GM12878 (cell line): ENCODE measurements around the gene RBM48. TPM values are rescaled to one million over a fixed set of nuclear protein-coding genes. Genes with fewer than 3 reads are reported as not detected.

ENCODE experiments used
- ATAC-seq: fragments of 200-7000 bp; cut with Tn5 transposase; 3 replicates; pipeline ENCODE4 v1.9.1; 2020; ENCODE audit warnings: mild to moderate bottlenecking, moderate library complexity
- BruUV-seq: library from RNA; stranded (reverse); fragments of 400-500 nt; replicated peaks from 2 replicates; lab custom pipeline; 2021; lab: Mats Ljungman, UMichigan
- CTCF ChIA-PET: fragments of 300-600 bp; sonication (Branson Sonifier 250); formaldehyde crosslinking; extraction: SDS; loops from one replicate; lab custom pipeline; 2021; ENCODE audit warnings: inconsistent platforms; lab: Yijun Ruan, JAX
- POLR2A ChIA-PET: fragments of 350-600 bp; formaldehyde crosslinking; extraction: SDS; loops from one replicate; lab custom pipeline; 2021; ENCODE audit warnings: inconsistent platforms; lab: Charles Lee
- RAD21 ChIA-PET: fragments of 300-600 bp; sonication (Branson Sonifier 250); formaldehyde crosslinking; loops from one replicate; lab custom pipeline; 2023; ENCODE audit warnings: antibody characterized with exemption; ENCODE audit not compliant: unreplicated experiment; lab: Charles Lee
- SMC1A ChIA-PET: fragments of 300-600 bp; sonication (Branson Sonifier 250); formaldehyde crosslinking; loops from one replicate; lab custom pipeline; 2023; ENCODE audit not compliant: unreplicated experiment, uncharacterized antibody; lab: Charles Lee
- DNase-seq: peaks from one replicate; pipeline ENCODE4 v3.0.0-alpha.2; 2011; ENCODE audit warnings: low read depth, low spot score
- FAIRE-seq: peaks from 3 replicates; lab custom pipeline; 2011; peaks lifted over from hg19 to GRCh38; lab: Jason Lieb, UNC
- H2AFZ ChIP-seq: 2 replicates; pipeline ENCODE4 v1.6.0; 2011; ENCODE audit warnings: low read depth, low read length, control low read depth; ENCODE audit not compliant: control insufficient read depth
- H3K27ac ChIP-seq: 2 replicates; pipeline ENCODE4 v1.5.1; 2011; ENCODE audit warnings: control low read depth; ENCODE audit not compliant: control insufficient read depth, insufficient read depth
- H3K27me3 ChIP-seq, 2 experiments: replicated peaks in 1 of 2; 2 replicates each; pipeline versions ENCODE4 v1.6.0 to v1.6.1; 2011; ENCODE audit warnings: low read length in 1 of 2; ENCODE audit not compliant: control insufficient read depth in 2 of 2, insufficient read depth in 2 of 2
- H3K36me3 ChIP-seq, 2 experiments: 2 replicates each; pipeline ENCODE4 v1.5.1; 2011; ENCODE audit warnings: low read length in 1 of 2; ENCODE audit not compliant: control insufficient read depth in 2 of 2, insufficient read depth in 2 of 2
- H3K4me1 ChIP-seq: 2 replicates; pipeline ENCODE4 v1.6.1; 2011; ENCODE audit warnings: mild to moderate bottlenecking, low read length, moderate library complexity, mixed read lengths; ENCODE audit not compliant: control insufficient read depth, insufficient read depth
- H3K4me2 ChIP-seq: 2 replicates; pipeline ENCODE4 v1.6.0; 2011; ENCODE audit warnings: control low read depth; ENCODE audit not compliant: control insufficient read depth, insufficient read depth
- H3K4me3 ChIP-seq: fragments of 200-600 bp; sonication (generic); 2 replicates; pipeline ENCODE4 v1.5.1; 2016
- H3K79me2 ChIP-seq: 2 replicates; pipeline ENCODE4 v1.6.0; 2011; ENCODE audit warnings: low read length; ENCODE audit not compliant: control insufficient read depth, insufficient read depth
- H3K9ac ChIP-seq: 2 replicates; pipeline ENCODE4 v1.8.0; 2011; ENCODE audit warnings: low read length, control low read depth, mixed read lengths; ENCODE audit not compliant: control insufficient read depth, insufficient read depth
- H3K9me3 ChIP-seq: replicated peaks from 3 replicates; pipeline ENCODE4 v1.5.1; 2011; ENCODE audit warnings: mild to moderate bottlenecking, low read length; ENCODE audit not compliant: control insufficient read depth, insufficient read depth
- H4K20me1 ChIP-seq: 2 replicates; pipeline ENCODE4 v1.6.0; 2011; ENCODE audit not compliant: control insufficient read depth, insufficient read depth
- CREB1 ChIP-seq: IDR thresholded peaks from 2 replicates; pipeline ENCODE4 v1.6.1; 2012; ENCODE audit warnings: low read depth, mild to moderate bottlenecking, inconsistent platforms
- FOS ChIP-seq: IDR thresholded peaks from 3 replicates; pipeline ENCODE4 v1.6.1; 2011; ENCODE audit warnings: borderline replicate concordance; ENCODE audit not compliant: insufficient read length; ENCODE audit errors: extremely low read depth
- FOXK2 ChIP-seq: fragments of 450-650 bp; IDR thresholded peaks from 2 replicates; pipeline ENCODE4 v1.6.1; 2017; ENCODE audit warnings: mild to moderate bottlenecking, moderate library complexity
- IKZF1 ChIP-seq: fragments of 450-650 bp; conservative IDR thresholded peaks from 2 replicates; pipeline ENCODE4 v1.6.1; 2017; ENCODE audit warnings: antibody characterized with exemption, mild to moderate bottlenecking
- IRF3 ChIP-seq: fragments of 450-650 bp; IDR thresholded peaks from 2 replicates; pipeline ENCODE4 v1.6.1; 2014; ENCODE audit warnings: mild to moderate bottlenecking
- NBN ChIP-seq: fragments of 450-650 bp; IDR thresholded peaks from 2 replicates; pipeline ENCODE4 v1.6.1; 2016
- NRF1 ChIP-seq: conservative IDR thresholded peaks from 2 replicates; pipeline ENCODE4 v1.6.1; 2011; ENCODE audit warnings: mild to moderate bottlenecking, low read depth, low read length, improper control_type of control experiment
- PML ChIP-seq: IDR thresholded peaks from 2 replicates; pipeline ENCODE4 v1.6.1; 2012; ENCODE audit warnings: low read length, inconsistent platforms
- RBBP5 ChIP-seq: fragments of 200-600 bp; sonication (generic); conservative IDR thresholded peaks from 2 replicates; pipeline ENCODE4 v1.6.1; 2016
- RELB ChIP-seq: fragments of 450-650 bp; IDR thresholded peaks from 2 replicates; pipeline ENCODE4 v1.6.1; 2017; ENCODE audit warnings: low read depth, mild to moderate bottlenecking, moderate library complexity
- RUNX3 ChIP-seq: IDR thresholded peaks from 2 replicates; pipeline ENCODE4 v1.6.1; 2012; ENCODE audit warnings: low read length, inconsistent platforms
- SP1 ChIP-seq: IDR thresholded peaks from one replicate; pipeline ENCODE4 v1.6.1; 2011; ENCODE audit warnings: low read depth, low read length
- TARDBP ChIP-seq: IDR thresholded peaks from 2 replicates; pipeline ENCODE4 v1.6.1; 2016; ENCODE audit warnings: borderline replicate concordance
- TCF7 ChIP-seq: IDR thresholded peaks from 2 replicates; pipeline ENCODE4 v1.6.1; 2014; ENCODE audit warnings: antibody characterized with exemption, borderline replicate concordance
- USF2 ChIP-seq: IDR thresholded peaks from 2 replicates; pipeline ENCODE4 v1.6.1; 2011; ENCODE audit warnings: low read depth, low read length, improper control_type of control experiment, borderline replicate concordance
- WGBS: methylation state at CpG from one replicate; pipeline ENCODE4 v1.1.6; 2016; ENCODE audit warnings: low lambda C conversion rate; ENCODE audit not compliant: insufficient replicate concordance, insufficient coverage; ENCODE audit errors: missing lambda C conversion rate; 5-methylcytosine and 5-hydroxymethylcytosine counted together
- in situ Hi-C: fragments of 300-500 bp; cut with MboI; formaldehyde crosslinking; loops from 9 replicates; pipeline ENCODE4 v1.14.3; 2018; ENCODE audit warnings: mixed read lengths
- intact Hi-C: fragments of 100-400 bp; cut with micrococcal nuclease; formaldehyde crosslinking; loops from one replicate; pipeline ENCODE4 v1.14.2; 2022; ENCODE audit not compliant: unreplicated experiment
- polyA plus RNA-seq, 11 experiments: library from polyadenylated mRNA; depleted of rRNA in 4 of 11; unstranded in 6 of 11; stranded (reverse) in 5 of 11; fragments of >200 nt; fragmentation: Nextera tagmentation in 4 of 11; fragmentation: Illumina TruSeq in 1 of 11; extraction: Ambion mirVana in 4 of 11; extraction: Trizol in 1 of 11; gene quantifications; 1 replicate in 1 of 11; 2 replicates in 10 of 11; pipeline versions ENCODE4 v1.2.1 to v1.2.3, GENCODE V29; 2011 to 2016; ENCODE audit warnings: inconsistent platforms in 2 of 11, missing spikeins in 2 of 11, low read depth in 1 of 11
- total RNA-seq, 4 experiments: library from RNA; depleted of rRNA in 3 of 4; stranded (reverse); fragments of >200 nt in 3 of 4; fragmentation: Illumina TruSeq in 1 of 4; extraction: Trizol in 1 of 4; gene quantifications; 2 replicates each; pipeline versions ENCODE4 v1.2.1 to v1.2.3, GENCODE V29; 2013 to 2021
- TF ChIP-seq, protein P1 (sequence below): fragments of 450-650 bp; IDR thresholded peaks from 2 replicates; pipeline ENCODE4 v1.6.1; 2017; ENCODE audit warnings: mild to moderate bottlenecking, low read depth, inconsistent platforms; ENCODE audit not compliant: poor library complexity, severe bottlenecking

The RBM48 gene
- total and polyA plus RNA-seq, 10 of the 15 experiments (the other 5 are each of a cell fraction or from before 2014, with no cell fraction given): 8.5 to 14.7 (median 11.6) TPM

GRCh38 chr7:92508946-92509345 is 19.6 kb upstream of the RBM48 start:
- FAIRE-seq: no peak
- ChIA-PET SMC1A (no interaction called here), POLR2A (no interaction called here)
- intact Hi-C loops: no loop called here
- Histone ChIP-seq H3K27me3 (no peaks in the 10 kb centered on the region), H3K4me3 (no peak overlapping the region), H3K4me1 (no peaks in the 10 kb centered on the region)
- no TSS peak for BruUV-seq
- TF ChIP-seq USF2 (no peak), SP1 (no peak), RELB (no peak), NRF1 (no peak), IKZF1 (no peak), RBBP5 (no peak), TCF7 (no peak), FOXK2 (no peak), NBN (no peak), TARDBP (no peak), CREB1 (no peak), FOS (no peak), RUNX3 (no peak), PML (no peak), IRF3 (no peak)
- TF ChIP-seq, protein P1, sequence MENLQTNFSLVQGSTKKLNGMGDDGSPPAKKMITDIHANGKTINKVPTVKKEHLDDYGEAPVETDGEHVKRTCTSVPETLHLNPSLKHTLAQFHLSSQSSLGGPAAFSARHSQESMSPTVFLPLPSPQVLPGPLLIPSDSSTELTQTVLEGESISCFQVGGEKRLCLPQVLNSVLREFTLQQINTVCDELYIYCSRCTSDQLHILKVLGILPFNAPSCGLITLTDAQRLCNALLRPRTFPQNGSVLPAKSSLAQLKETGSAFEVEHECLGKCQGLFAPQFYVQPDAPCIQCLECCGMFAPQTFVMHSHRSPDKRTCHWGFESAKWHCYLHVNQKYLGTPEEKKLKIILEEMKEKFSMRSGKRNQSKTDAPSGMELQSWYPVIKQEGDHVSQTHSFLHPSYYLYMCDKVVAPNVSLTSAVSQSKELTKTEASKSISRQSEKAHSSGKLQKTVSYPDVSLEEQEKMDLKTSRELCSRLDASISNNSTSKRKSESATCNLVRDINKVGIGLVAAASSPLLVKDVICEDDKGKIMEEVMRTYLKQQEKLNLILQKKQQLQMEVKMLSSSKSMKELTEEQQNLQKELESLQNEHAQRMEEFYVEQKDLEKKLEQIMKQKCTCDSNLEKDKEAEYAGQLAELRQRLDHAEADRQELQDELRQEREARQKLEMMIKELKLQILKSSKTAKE: no peak
- TF ChIP-seq, all 136 proteins: peak for 0
- Histone ChIP-seq H3K27ac (no peak overlapping the region), H4K20me1 (no peaks in the 10 kb centered on the region), H3K4me2 (no peak overlapping the region), H3K9ac (no peak overlapping the region), H3K9me3 (no peaks in the 10 kb centered on the region), H3K79me2 (no peaks in the 10 kb centered on the region), H2AFZ (no peak overlapping the region), H3K36me3 (peaks cover 0 to 4% of the 10 kb centered on the region in 2 experiments; a peak in 1 of 4 replicates)
- DNase-seq (no peak), ATAC-seq (no peak)
- in situ Hi-C loops: no loop called here
- CTCF ChIA-PET: interaction anchor here (1.0 kb wide), 1 partner anchor 16 kb away, joined by 4 read pairs; no protein-coding TSS in a partner anchor
- WGBS: 98% methylated on average over 5 of the region's 5 CpGs
- RAD21 ChIA-PET: no interaction called here
